HG03521 (cell line): ENCODE results near the gene CNIH2.

Source experiments
- ATAC-seq: cut with Tn5 transposase; IDR thresholded peaks from one replicate; pipeline ENCODE4 v1.9.1; 2021; ENCODE audit warnings: mild to moderate bottlenecking, moderate library complexity; ENCODE audit not compliant: unreplicated experiment

Gene CNIH2

GRCh38 chr11:66328031-66328301 lies 50.0 kb downstream of the CNIH2 start:
- no peak for ATAC-seq

- no peak for ATAC-seq
Measured at GRCh38 chr11:66328302-66329144, 50.5 kb downstream of the CNIH2 start.

GRCh38 chr11:66329165-66329673 lies 51.2 kb downstream of the CNIH2 start:
- ATAC-seq = no peak

GRCh38 chr11:66330931-66331330 lies 53.0 kb downstream of the CNIH2 start:
- ATAC-seq = no peak

- ATAC-seq = no peak
Measured at GRCh38 chr11:66331542-66332370, 53.8 kb downstream of the CNIH2 start.

GRCh38 chr11:66332371-66333219 lies 54.6 kb downstream of the CNIH2 start:
- no peak for ATAC-seq

- ATAC-seq = no peak
Measured at GRCh38 chr11:66333220-66333877, 55.4 kb downstream of the CNIH2 start.
